DOHH2 (cell line): Measurements from ENCODE around the gene ASF1A.

Experiments
- H3F3A ChIP-seq: fragments of 200-600 bp; sonication (generic), shearing (Covaris generic); 2 replicates; pipeline ENCODE4 v1.6.0; 2016; ENCODE audit warnings: antibody characterized with exemption, mild to moderate bottlenecking; ENCODE audit not compliant: control insufficient read depth, insufficient read depth
- H3K27ac ChIP-seq: fragments of 200-600 bp; sonication (generic); 2 replicates; pipeline ENCODE4 v1.5.1; 2014; ENCODE audit warnings: low read depth, mild to moderate bottlenecking, low read length, moderate library complexity
- H3K27me3 ChIP-seq: fragments of 200-600 bp; sonication (generic); 2 replicates; pipeline ENCODE4 v1.6.1; 2014; ENCODE audit warnings: mild to moderate bottlenecking, low read length, mixed read lengths; ENCODE audit not compliant: control insufficient read depth
- H3K36me3 ChIP-seq: fragments of 200-600 bp; sonication (generic); 2 replicates; pipeline ENCODE4 v1.6.1; 2014; ENCODE audit warnings: mild to moderate bottlenecking, low read length, moderate library complexity, mixed read lengths; ENCODE audit not compliant: control insufficient read depth
- H3K4me1 ChIP-seq: fragments of 200-600 bp; sonication (generic); 2 replicates; pipeline ENCODE4 v1.6.1; 2014; ENCODE audit warnings: mild to moderate bottlenecking, low read length, mixed read lengths; ENCODE audit not compliant: control insufficient read depth
- H3K4me2 ChIP-seq: fragments of 200-600 bp; sonication (generic); 2 replicates; pipeline ENCODE4 v1.6.0; 2014; ENCODE audit warnings: mild to moderate bottlenecking, low read length, moderate library complexity
- H3K4me3 ChIP-seq: fragments of 200-600 bp; sonication (generic); 2 replicates; pipeline ENCODE4 v1.5.1; 2014; ENCODE audit warnings: mild to moderate bottlenecking, low read length, mixed read lengths
- H3K79me2 ChIP-seq: fragments of 200-600 bp; sonication (generic); 2 replicates; pipeline ENCODE4 v1.6.1; 2014; ENCODE audit warnings: mild to moderate bottlenecking, low read length, mixed read lengths; ENCODE audit not compliant: control insufficient read depth
- H3K9me2 ChIP-seq: fragments of 200-600 bp; sonication (generic); replicated peaks from 2 replicates; pipeline ENCODE4 v1.6.1; 2014; ENCODE audit warnings: mild to moderate bottlenecking, low read length, mixed read lengths; ENCODE audit not compliant: control insufficient read depth
- H3K9me3 ChIP-seq: fragments of 200-600 bp; sonication (generic); 2 replicates; pipeline ENCODE4 v1.6.1; 2014; ENCODE audit warnings: antibody characterized with exemption, low read length, mixed read lengths; ENCODE audit not compliant: control insufficient read depth, insufficient read depth
- H4K20me1 ChIP-seq: fragments of 200-600 bp; sonication (generic); 2 replicates; pipeline ENCODE4 v1.6.0; 2014; ENCODE audit warnings: low read depth, mild to moderate bottlenecking, antibody characterized with exemption, low read length, moderate library complexity; ENCODE audit not compliant: control insufficient read depth, insufficient read depth
- EZH2phosphoT487 ChIP-seq: fragments of 200-600 bp; sonication (generic); IDR thresholded peaks from 2 replicates; pipeline ENCODE4 v1.6.1; 2017; ENCODE audit warnings: borderline replicate concordance, mild to moderate bottlenecking, antibody characterized with exemption, low read length, moderate library complexity, mixed read lengths
- TF ChIP-seq, protein P1 (sequence below): fragments of 200-600 bp; sonication (generic); IDR thresholded peaks from one replicate; pipeline ENCODE4 v1.5.1; 2014; ENCODE audit warnings: antibody characterized with exemption, mild to moderate bottlenecking, low read depth, low read length; ENCODE audit not compliant: poor library complexity, severe bottlenecking

ASF1A gene

DNA sequence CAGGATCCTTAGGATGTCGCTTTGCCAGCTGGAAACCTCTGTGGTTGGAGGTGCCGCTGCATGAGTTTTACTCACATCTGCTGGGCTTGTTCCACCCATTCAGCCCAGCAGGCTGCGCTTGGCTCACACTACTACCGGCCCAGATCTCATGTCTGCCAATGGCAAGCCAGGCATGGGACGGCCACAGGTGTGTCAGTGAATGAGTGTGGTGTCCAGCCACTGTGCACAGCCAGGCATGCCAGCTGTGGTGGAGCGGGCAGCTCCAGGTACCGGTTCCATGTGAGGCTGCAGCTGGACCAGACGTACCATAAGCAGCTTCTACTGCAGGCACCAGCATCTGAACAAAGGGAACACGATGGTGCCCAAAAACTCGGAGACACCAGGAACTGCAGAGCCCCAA is 33.1 kb upstream of the ASF1A start:
- peaks cover 20% of the 10 kb centered on the region for H3K79me2 ChIP-seq

DNA sequence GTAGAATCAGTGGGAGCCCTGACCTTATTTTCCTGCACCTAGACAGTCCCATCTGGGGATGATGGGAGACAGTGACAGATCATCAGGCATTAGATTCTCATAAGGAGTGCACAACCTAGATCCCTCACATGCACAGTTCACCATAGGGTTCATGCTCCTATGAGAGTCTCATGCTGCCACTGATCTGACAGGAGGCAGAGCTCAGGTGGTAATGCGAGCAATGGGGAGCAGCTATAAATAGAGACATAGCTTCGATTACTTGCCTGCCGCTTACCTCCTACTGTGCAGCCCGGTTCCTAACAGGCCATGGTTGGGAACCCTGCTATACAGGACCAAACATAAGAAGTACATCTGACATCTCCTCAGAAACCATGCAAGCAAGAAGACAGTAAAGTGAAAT is 31.5 kb upstream of the ASF1A start:
- Histone ChIP-seq H3K4me1 (peaks cover 7% of the 10 kb centered on the region; the same call in 1 of the 2 replicates), H3K27ac (no peak overlapping the region), H3K79me2 (peaks cover 23% of the 10 kb centered on the region), H3K36me3 (no peaks in the 10 kb centered on the region; the same call in 1 of the 2 replicates), H3K9me2 (no peaks in the 10 kb centered on the region), H3K4me2 (no peak overlapping the region), H4K20me1 (no peaks in the 10 kb centered on the region), H3K4me3 (no peak overlapping the region), H3K27me3 (no peaks in the 10 kb centered on the region), H3K9me3 (peaks cover 8% of the 10 kb centered on the region; the same call in 1 of the 2 replicates), H3F3A (no peaks in the 10 kb centered on the region)
- TF ChIP-seq EZH2phosphoT487 = no peak
- TF ChIP-seq, protein P1, sequence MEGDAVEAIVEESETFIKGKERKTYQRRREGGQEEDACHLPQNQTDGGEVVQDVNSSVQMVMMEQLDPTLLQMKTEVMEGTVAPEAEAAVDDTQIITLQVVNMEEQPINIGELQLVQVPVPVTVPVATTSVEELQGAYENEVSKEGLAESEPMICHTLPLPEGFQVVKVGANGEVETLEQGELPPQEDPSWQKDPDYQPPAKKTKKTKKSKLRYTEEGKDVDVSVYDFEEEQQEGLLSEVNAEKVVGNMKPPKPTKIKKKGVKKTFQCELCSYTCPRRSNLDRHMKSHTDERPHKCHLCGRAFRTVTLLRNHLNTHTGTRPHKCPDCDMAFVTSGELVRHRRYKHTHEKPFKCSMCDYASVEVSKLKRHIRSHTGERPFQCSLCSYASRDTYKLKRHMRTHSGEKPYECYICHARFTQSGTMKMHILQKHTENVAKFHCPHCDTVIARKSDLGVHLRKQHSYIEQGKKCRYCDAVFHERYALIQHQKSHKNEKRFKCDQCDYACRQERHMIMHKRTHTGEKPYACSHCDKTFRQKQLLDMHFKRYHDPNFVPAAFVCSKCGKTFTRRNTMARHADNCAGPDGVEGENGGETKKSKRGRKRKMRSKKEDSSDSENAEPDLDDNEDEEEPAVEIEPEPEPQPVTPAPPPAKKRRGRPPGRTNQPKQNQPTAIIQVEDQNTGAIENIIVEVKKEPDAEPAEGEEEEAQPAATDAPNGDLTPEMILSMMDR = no peak

More for the DNA sequence above, 33.1 kb upstream of the ASF1A start:
- Histone ChIP-seq H3K4me3 (no peak overlapping the region), H3F3A (no peaks in the 10 kb centered on the region), H3K27me3 (no peaks in the 10 kb centered on the region), H3K9me3 (peaks cover 8% of the 10 kb centered on the region; the same call in 1 of the 2 replicates), H3K9me2 (no peaks in the 10 kb centered on the region), H3K36me3 (no peaks in the 10 kb centered on the region; the same call in 1 of the 2 replicates), H3K4me1 (peaks cover 7% of the 10 kb centered on the region; the same call in 1 of the 2 replicates), H3K27ac (no peak overlapping the region), H3K4me2 (no peak overlapping the region), H4K20me1 (no peaks in the 10 kb centered on the region)
- TF ChIP-seq EZH2phosphoT487 = no peak
- TF ChIP-seq, protein P1 = no peak

DNA sequence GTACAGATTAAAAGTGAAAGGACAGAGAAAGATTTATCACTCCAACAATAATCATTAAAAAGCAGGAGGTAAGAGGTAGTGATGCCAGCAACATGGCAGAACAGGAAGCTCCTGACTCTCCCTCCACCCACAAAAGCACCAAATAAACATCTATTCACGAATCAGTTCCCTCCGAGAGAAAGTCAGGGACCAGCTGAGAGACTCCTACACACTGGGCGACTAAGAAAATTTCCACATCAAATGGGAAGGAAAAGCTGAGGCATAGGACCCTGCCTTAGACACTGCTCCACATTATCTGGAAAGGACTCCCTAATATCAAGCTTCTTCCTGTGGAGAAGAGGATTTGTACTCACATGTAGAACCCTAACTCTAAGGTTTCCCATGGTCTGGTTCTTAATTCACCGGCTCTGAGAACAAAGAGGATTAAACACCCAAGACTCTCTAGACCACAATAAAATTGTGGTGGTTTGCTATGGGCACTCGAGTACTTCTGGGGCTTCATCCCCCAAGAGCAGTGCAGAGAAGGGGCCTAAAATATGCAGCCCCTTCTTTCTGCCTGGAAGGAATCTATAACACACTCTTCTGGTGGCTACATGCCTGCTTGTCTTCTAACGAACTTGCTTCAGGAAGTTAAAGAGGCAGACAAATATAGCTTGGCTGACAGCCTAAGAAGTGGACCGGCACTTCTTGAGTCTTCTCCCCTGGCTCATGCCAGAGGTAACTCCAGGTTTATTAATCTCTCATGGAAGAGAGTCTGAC is 29.4 kb upstream of the ASF1A start:
- H3K4me1 ChIP-seq = peaks cover 7% of the 10 kb centered on the region; the same call in 1 of the 2 replicates
- no peaks in the 10 kb centered on the region for H4K20me1 ChIP-seq
- H3K36me3 ChIP-seq = no peaks in the 10 kb centered on the region; the same call in 1 of the 2 replicates
- no peak for TF ChIP-seq EZH2phosphoT487
- TF ChIP-seq, protein P1 = no peak
- H3K4me2 ChIP-seq = no peak overlapping the region
- H3K79me2 ChIP-seq = peaks cover 19% of the 10 kb centered on the region
- peaks cover 8% of the 10 kb centered on the region; the same call in 1 of the 2 replicates for H3K9me3 ChIP-seq
- no peaks in the 10 kb centered on the region for H3F3A ChIP-seq
- no peaks in the 10 kb centered on the region for H3K9me2 ChIP-seq
- no peak overlapping the region for H3K4me3 ChIP-seq
- H3K27me3 ChIP-seq = no peaks in the 10 kb centered on the region
- no peak overlapping the region for H3K27ac ChIP-seq
